Mesenchymal stem cell (in vitro differentiated cells and primary cell): Measurements from ENCODE around the gene CELSR2.

Source experiments
- DNase-seq: peaks from one replicate; pipeline ENCODE4 v3.0.0-alpha.2; 2013
- H2AFZ ChIP-seq: one replicate; pipeline ENCODE4 v1.6.1; 2013; ENCODE audit warnings: low read depth, mild to moderate bottlenecking, control low read depth, inconsistent platforms, low read length, moderate library complexity
- H2AK5ac ChIP-seq: 2 replicates; pipeline ENCODE4 v1.6.1; 2013; ENCODE audit warnings: low read length, moderate library complexity, mild to moderate bottlenecking, inconsistent platforms; ENCODE audit not compliant: severe bottlenecking
- H2BK120ac ChIP-seq: one replicate; pipeline ENCODE4 v1.6.1; 2013; ENCODE audit warnings: low read depth, mild to moderate bottlenecking, inconsistent platforms, low read length, moderate library complexity
- H2BK12ac ChIP-seq, 2 experiments: one replicate each; pipeline ENCODE4 v1.6.1; 2013; ENCODE audit warnings: inconsistent platforms in 2 of 2, low read length in 2 of 2, mild to moderate bottlenecking in 2 of 2, moderate library complexity in 2 of 2, control low read depth in 1 of 2
- H2BK15ac ChIP-seq: one replicate; pipeline ENCODE4 v1.6.1; 2013; ENCODE audit warnings: mild to moderate bottlenecking, low read depth, inconsistent platforms; ENCODE audit not compliant: poor library complexity, severe bottlenecking
- H2BK5ac ChIP-seq: 2 replicates; pipeline ENCODE4 v1.6.1; 2013; ENCODE audit warnings: low read depth, mild to moderate bottlenecking, low read length, control low read depth, inconsistent platforms; ENCODE audit not compliant: poor library complexity, severe bottlenecking
- H3K14ac ChIP-seq, 2 experiments: one replicate each; pipeline ENCODE4 v1.6.1; 2013; ENCODE audit warnings: inconsistent platforms in 2 of 2, low read length in 2 of 2, control low read depth in 1 of 2, mild to moderate bottlenecking in 1 of 2, moderate library complexity in 1 of 2
- H3K18ac ChIP-seq, 2 experiments: one replicate each; pipeline ENCODE4 v1.6.1; 2013; ENCODE audit warnings: inconsistent platforms in 2 of 2, low read length in 2 of 2, control low read depth in 1 of 2, low read depth in 1 of 2, mild to moderate bottlenecking in 1 of 2
- H3K23ac ChIP-seq, 2 experiments: one replicate each; pipeline ENCODE4 v1.6.1; 2013; ENCODE audit warnings: inconsistent platforms in 2 of 2, low read length in 2 of 2, mild to moderate bottlenecking in 2 of 2, moderate library complexity in 2 of 2, control low read depth in 1 of 2
- H3K27ac ChIP-seq: 2 replicates; pipeline ENCODE4 v1.5.1; 2013; ENCODE audit warnings: mild to moderate bottlenecking, moderate library complexity, low read length, control low read depth, inconsistent platforms; ENCODE audit not compliant: poor library complexity, severe bottlenecking
- H3K27me3 ChIP-seq, 2 experiments: 2 replicates each; pipeline versions ENCODE4 v1.6.1 to v1.7.0; 2013; ENCODE audit warnings: low read length in 2 of 2, mild to moderate bottlenecking in 2 of 2, moderate library complexity in 2 of 2, control low read depth in 1 of 2, inconsistent platforms in 1 of 2; ENCODE audit not compliant: control insufficient read depth in 1 of 2, insufficient read depth in 1 of 2
- H3K36me3 ChIP-seq, 2 experiments: 2 replicates each; pipeline versions ENCODE4 v1.6.1 to v1.7.0; 2013; ENCODE audit warnings: low read length in 2 of 2, control low read depth in 1 of 2, inconsistent platforms in 1 of 2, low read depth in 1 of 2, mild to moderate bottlenecking in 1 of 2; ENCODE audit not compliant: insufficient read depth in 2 of 2, control insufficient read depth in 1 of 2
- H3K4ac ChIP-seq, 2 experiments: one replicate each; pipeline ENCODE4 v1.6.1; 2013; ENCODE audit warnings: inconsistent platforms in 2 of 2, low read length in 2 of 2, mild to moderate bottlenecking in 2 of 2, moderate library complexity in 2 of 2, control low read depth in 1 of 2, low read depth in 1 of 2
- H3K4me1 ChIP-seq: 2 replicates; pipeline ENCODE4 v1.6.1; 2013; ENCODE audit warnings: low read depth, low read length, control low read depth; ENCODE audit not compliant: control insufficient read depth, insufficient read depth
- H3K4me2 ChIP-seq: 2 replicates; pipeline ENCODE4 v1.6.1; 2013; ENCODE audit warnings: low read length, mild to moderate bottlenecking, inconsistent platforms; ENCODE audit not compliant: poor library complexity, severe bottlenecking
- H3K4me3 ChIP-seq, 2 experiments: 2 replicates each; pipeline versions ENCODE4 v1.5.1 to v1.7.0; 2013; ENCODE audit warnings: low read length in 2 of 2, mild to moderate bottlenecking in 2 of 2, control low read depth in 1 of 2, low read depth in 1 of 2; ENCODE audit not compliant: insufficient read depth in 1 of 2
- H3K79me1 ChIP-seq: replicated peaks from 2 replicates; pipeline ENCODE4 v1.6.1; 2013; ENCODE audit warnings: mild to moderate bottlenecking, control low read depth, low read length, inconsistent platforms; ENCODE audit not compliant: poor library complexity, severe bottlenecking
- H3K9ac ChIP-seq: 2 replicates; pipeline ENCODE4 v1.7.0; 2013; ENCODE audit warnings: mild to moderate bottlenecking, low read length, moderate library complexity
- H3K9me3 ChIP-seq: 2 replicates; pipeline ENCODE4 v1.7.0; 2013; ENCODE audit warnings: mild to moderate bottlenecking, low read length; ENCODE audit not compliant: control insufficient read depth
- H4K8ac ChIP-seq: one replicate; pipeline ENCODE4 v1.6.1; 2013; ENCODE audit warnings: inconsistent platforms, mild to moderate bottlenecking, low read length, moderate library complexity
- H4K91ac ChIP-seq: one replicate; pipeline ENCODE4 v1.6.1; 2013; ENCODE audit warnings: mild to moderate bottlenecking, low read length, inconsistent platforms
- WGBS: methylation state at CpG from one replicate; pipeline ENCODE4 v1.1.7; 2013; ENCODE audit warnings: mixed read lengths; 5-methylcytosine and 5-hydroxymethylcytosine counted together

CELSR2 gene

DNA sequence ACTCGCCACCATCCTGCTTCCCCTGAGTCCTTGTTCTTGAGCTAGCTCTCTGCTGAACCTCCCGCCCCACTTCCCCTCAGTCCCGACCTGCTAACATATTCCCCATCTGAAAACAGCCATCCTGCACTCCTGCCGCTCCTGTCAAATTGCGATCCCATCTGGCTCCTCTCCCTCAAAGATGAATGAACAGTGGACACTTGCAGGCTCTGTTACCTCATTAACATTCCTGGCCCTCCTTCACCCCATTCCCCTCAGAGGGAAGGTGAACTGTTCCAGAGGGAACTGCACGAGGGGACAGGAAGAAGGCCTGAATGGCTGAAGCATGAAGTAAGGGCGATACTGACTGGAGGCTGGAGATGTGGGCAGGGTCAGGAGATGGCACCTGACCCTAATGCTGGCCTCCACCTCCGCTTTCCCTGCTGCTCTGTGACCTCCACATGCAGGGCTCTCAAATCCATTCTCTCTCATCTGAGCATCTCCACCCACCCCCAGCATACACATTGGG lies 7.4 kb upstream of the CELSR2 start:
- H2AFZ ChIP-seq: no peak overlapping the region
- no peak overlapping the region for H2BK120ac ChIP-seq
- H2BK15ac ChIP-seq: no peak overlapping the region
- H4K8ac ChIP-seq: no peak overlapping the region
- H3K23ac ChIP-seq: no peak overlapping the region
- H3K27me3 ChIP-seq: peaks cover 10 to 13% of the 10 kb centered on the region in 2 experiments
- no peak overlapping the region for H3K4ac ChIP-seq
- 53% methylated on average over 8 of the region's 8 CpGs for WGBS
- H3K27ac ChIP-seq: no peak overlapping the region
- H2AK5ac ChIP-seq: no peak overlapping the region
- H2BK5ac ChIP-seq: no peak overlapping the region
- no peaks in the 10 kb centered on the region for H3K9me3 ChIP-seq
- H3K14ac ChIP-seq: peak overlapping the region in 1 of 2 experiments; percentile 21
- peaks cover 16% of the 10 kb centered on the region for H3K4me1 ChIP-seq
- H4K91ac ChIP-seq: no peak overlapping the region
- H3K79me1 ChIP-seq: no peaks in the 10 kb centered on the region
- DNase-seq: no peak
- no peak overlapping the region for H3K4me2 ChIP-seq
- no peak overlapping the region for H2BK12ac ChIP-seq
- no peak overlapping the region for H3K9ac ChIP-seq
- H3K36me3 ChIP-seq: peaks cover 31 to 33% of the 10 kb centered on the region in 2 experiments
- no peak overlapping the region for H3K4me3 ChIP-seq
- no peak overlapping the region for H3K18ac ChIP-seq

DNA sequence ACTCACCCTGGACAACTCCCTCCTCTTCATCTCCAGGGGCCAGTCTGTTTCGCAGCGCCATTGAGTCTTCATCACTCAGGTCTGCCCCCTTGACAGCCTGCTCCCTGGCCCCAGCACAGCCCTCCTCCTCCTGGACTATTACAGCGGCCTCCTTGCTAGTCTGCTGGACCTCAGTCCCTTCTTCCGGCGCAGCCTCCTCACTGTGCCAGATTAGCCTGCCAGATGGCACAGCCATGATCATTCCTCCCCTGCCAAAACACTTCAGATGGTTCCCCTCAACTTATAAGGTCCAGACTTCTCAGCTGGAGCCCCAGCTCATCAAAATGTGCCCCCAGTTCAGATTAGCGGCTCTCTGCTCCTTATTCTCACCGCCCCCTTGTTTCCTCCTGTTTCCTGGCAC lies 7.0 kb upstream of the CELSR2 start:
- peaks cover 10 to 18% of the 10 kb centered on the region in 2 experiments for H3K27me3 ChIP-seq
- no peak overlapping the region for H2BK12ac ChIP-seq
- no peak overlapping the region for H3K18ac ChIP-seq
- H3K4ac ChIP-seq: no peak overlapping the region
- H3K23ac ChIP-seq: no peak overlapping the region
- no peak overlapping the region for H4K8ac ChIP-seq
- H3K4me3 ChIP-seq: no peak overlapping the region
- no peak overlapping the region for H2AFZ ChIP-seq
- no peak overlapping the region for H4K91ac ChIP-seq
- no peak overlapping the region for H2BK15ac ChIP-seq
- no peak overlapping the region for H2BK5ac ChIP-seq
- no peaks in the 10 kb centered on the region for H3K9me3 ChIP-seq
- no peak overlapping the region for H3K14ac ChIP-seq
- H3K4me2 ChIP-seq: no peak overlapping the region
- WGBS: 93% methylated on average over 7 of the region's 7 CpGs
- no peaks in the 10 kb centered on the region for H3K79me1 ChIP-seq
- H2AK5ac ChIP-seq: no peak overlapping the region
- no peak overlapping the region for H3K27ac ChIP-seq
- peaks cover 16% of the 10 kb centered on the region for H3K4me1 ChIP-seq
- H3K36me3 ChIP-seq: peaks cover 26 to 28% of the 10 kb centered on the region in 2 experiments
- no peak overlapping the region for H3K9ac ChIP-seq
- H2BK120ac ChIP-seq: no peak overlapping the region
- no peak for DNase-seq

DNA sequence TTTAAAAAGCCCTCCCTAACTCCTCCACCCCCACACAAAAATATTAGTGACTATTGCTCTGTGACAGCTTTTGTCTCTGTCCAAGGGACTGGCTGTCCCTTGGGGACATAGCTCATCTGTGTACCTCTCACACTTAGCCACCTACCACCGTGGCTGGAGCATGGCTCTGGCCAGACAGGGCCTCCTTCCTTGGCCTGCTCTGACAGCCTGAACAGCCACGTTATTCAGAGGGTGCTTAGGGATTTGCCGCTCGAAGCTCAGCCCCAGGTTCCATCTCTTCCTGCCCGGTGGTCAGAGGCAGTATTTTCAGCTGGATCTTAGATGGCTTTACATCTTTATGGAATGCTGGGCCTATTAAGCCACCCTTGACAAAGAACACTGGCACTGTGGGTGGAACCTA lies 6.1 kb upstream of the CELSR2 start:
- H3K4me2 ChIP-seq: no peak overlapping the region
- H3K14ac ChIP-seq: no peak overlapping the region
- no peak overlapping the region for H2BK5ac ChIP-seq
- H3K23ac ChIP-seq: no peak overlapping the region
- H2BK12ac ChIP-seq: no peak overlapping the region
- H4K8ac ChIP-seq: no peak overlapping the region
- H3K9ac ChIP-seq: no peak overlapping the region
- DNase-seq: no peak
- H3K4ac ChIP-seq: no peak overlapping the region
- H3K79me1 ChIP-seq: no peaks in the 10 kb centered on the region
- H3K27ac ChIP-seq: no peak overlapping the region
- no peak overlapping the region for H3K18ac ChIP-seq
- no peak overlapping the region for H3K4me3 ChIP-seq
- H2BK15ac ChIP-seq: no peak overlapping the region
- H2AFZ ChIP-seq: no peak overlapping the region
- H4K91ac ChIP-seq: no peak overlapping the region
- no peak overlapping the region for H2AK5ac ChIP-seq
- no peaks in the 10 kb centered on the region for H3K9me3 ChIP-seq
- 62% methylated on average over 5 of the region's 5 CpGs for WGBS
- H3K4me1 ChIP-seq: peaks cover 16% of the 10 kb centered on the region
- peaks cover 17 to 20% of the 10 kb centered on the region in 2 experiments for H3K36me3 ChIP-seq
- H2BK120ac ChIP-seq: no peak overlapping the region
- peaks cover 10 to 24% of the 10 kb centered on the region in 2 experiments for H3K27me3 ChIP-seq

DNA sequence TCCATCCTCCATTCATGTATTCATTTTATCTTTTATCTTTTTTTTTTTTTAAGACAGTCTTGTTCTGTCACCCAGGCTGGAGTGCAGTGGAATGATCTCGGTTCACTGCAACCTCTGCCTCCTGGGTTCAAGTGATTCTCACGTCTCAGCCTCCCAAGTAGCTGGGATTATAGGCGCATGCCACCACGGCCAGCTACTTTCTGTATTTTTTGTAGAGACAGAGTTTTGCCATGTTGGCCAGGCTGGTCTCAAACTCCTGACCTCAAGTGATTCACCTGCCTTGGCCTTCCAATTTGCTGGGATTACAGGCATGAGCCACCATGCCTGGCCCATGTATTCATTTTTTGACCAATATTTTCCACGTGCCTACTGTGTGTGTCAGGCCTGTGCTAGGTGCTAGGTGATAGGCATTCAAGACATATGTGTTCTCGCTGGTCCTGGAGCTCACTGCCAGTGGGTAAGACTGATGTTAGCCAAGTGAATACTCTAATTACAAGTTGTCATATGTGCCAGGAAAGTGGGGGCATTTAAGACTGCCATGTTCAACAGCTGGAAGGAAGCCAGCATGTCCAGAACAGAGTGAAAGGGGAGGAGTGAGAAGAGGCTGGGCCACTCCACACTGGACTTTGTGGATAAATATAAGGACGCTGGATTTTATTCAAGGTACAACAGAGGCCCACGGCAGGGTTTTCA lies 5.3 kb upstream of the CELSR2 start:
- 93% methylated on average over 8 of the region's 8 CpGs for WGBS
- Histone ChIP-seq H3K27ac (no peak overlapping the region), H3K4me1 (peaks cover 20% of the 10 kb centered on the region)

More for the DNA sequence above, 5.3 kb upstream of the CELSR2 start:
- H2AK5ac ChIP-seq: no peak overlapping the region
- H3K4me2 ChIP-seq: no peak overlapping the region
- no peak overlapping the region for H3K14ac ChIP-seq
- H2BK12ac ChIP-seq: no peak overlapping the region
- H3K4me3 ChIP-seq: no peak overlapping the region
- no peak overlapping the region for H4K8ac ChIP-seq
- no peaks in the 10 kb centered on the region for H3K9me3 ChIP-seq
- no peak overlapping the region for H3K18ac ChIP-seq
- H3K27me3 ChIP-seq: peaks cover 10 to 32% of the 10 kb centered on the region in 2 experiments
- H3K9ac ChIP-seq: no peak overlapping the region
- no peak overlapping the region for H2BK5ac ChIP-seq
- peaks cover 10 to 13% of the 10 kb centered on the region in 2 experiments for H3K36me3 ChIP-seq
- no peak overlapping the region for H2AFZ ChIP-seq
- H4K91ac ChIP-seq: no peak overlapping the region
- H3K79me1 ChIP-seq: no peaks in the 10 kb centered on the region
- DNase-seq: no peak
- no peak overlapping the region for H3K23ac ChIP-seq
- H2BK15ac ChIP-seq: no peak overlapping the region
- no peak overlapping the region for H2BK120ac ChIP-seq
- H3K4ac ChIP-seq: no peak overlapping the region
